ENCODE results near the gene LCE3D.

DNA sequence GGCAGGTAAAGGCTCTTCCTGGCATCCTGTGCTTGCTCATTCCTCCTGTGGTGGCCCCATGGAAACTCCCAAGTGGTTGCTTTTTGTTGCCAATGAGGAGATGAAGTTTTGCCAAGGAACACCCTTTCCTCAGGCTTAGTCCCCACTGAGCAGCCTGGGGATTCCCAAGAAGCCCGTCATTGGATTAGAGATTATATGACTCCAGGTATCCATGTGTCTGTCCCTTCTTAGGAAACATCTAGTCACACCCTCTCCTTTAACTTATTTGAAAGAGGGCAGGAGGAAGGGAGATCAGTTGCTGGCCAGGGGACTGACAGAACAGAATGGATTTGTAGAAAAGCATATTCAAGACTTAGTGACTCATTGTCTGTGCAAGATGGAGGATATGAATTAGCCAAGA is 46.4 kb upstream of the LCE3D start:
- TF ChIP-seq RAD21 (IDR thresholded peaks at IDR 0.05; ENCODE audit: low read depth) (no peak), FOXM1 (IDR thresholded peaks at IDR 0.05; ENCODE audit: borderline replicate concordance, low read depth) (no peak), YY1 (IDR thresholded peaks at IDR 0.05; ENCODE audit: low read depth) (no peak), TCF12 (IDR thresholded peaks at IDR 0.05; ENCODE audit: low read depth) (no peak), REST (IDR thresholded peaks at IDR 0.05; ENCODE audit: low read depth) (no peak), TEAD4 (IDR thresholded peaks at IDR 0.05) (no peak), EP300 (IDR thresholded peaks at IDR 0.05; ENCODE audit: borderline replicate concordance) (no peak), TAF1 (IDR thresholded peaks at IDR 0.05; ENCODE audit: low read depth) (no peak), EGR1 (IDR thresholded peaks at IDR 0.05) (no peak)
- TF ChIP-seq, protein P1, sequence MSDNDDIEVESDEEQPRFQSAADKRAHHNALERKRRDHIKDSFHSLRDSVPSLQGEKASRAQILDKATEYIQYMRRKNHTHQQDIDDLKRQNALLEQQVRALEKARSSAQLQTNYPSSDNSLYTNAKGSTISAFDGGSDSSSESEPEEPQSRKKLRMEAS (IDR thresholded peaks at IDR 0.05), result no peak

Measured in Ishikawa (cell line).